HT-29 (cell line): Measurements from ENCODE around the gene NKX6-2. TPM values are rescaled to one million over a fixed set of nuclear protein-coding genes. Genes with fewer than 3 reads are reported as not detected.
"Not testable (repeated sequence)": the region's sequence is repeated elsewhere in the genome, so short reads cannot be mapped to it uniquely, and the experiment has no call there.

Experiments
- DNase-seq: peaks from one replicate; pipeline ENCODE4 v3.0.0-alpha.2; 2015; ENCODE audit warnings: low spot score
- total RNA-seq: library from RNA; depleted of rRNA; stranded (reverse); fragments of >200 nt; shearing (Covaris generic); gene quantifications from 2 replicates; pipeline ENCODE4 v1.2.3, GENCODE V29; 2014

The NKX6-2 gene
- total RNA-seq, 1 experiment from 2014 or later = not detected

DNA sequence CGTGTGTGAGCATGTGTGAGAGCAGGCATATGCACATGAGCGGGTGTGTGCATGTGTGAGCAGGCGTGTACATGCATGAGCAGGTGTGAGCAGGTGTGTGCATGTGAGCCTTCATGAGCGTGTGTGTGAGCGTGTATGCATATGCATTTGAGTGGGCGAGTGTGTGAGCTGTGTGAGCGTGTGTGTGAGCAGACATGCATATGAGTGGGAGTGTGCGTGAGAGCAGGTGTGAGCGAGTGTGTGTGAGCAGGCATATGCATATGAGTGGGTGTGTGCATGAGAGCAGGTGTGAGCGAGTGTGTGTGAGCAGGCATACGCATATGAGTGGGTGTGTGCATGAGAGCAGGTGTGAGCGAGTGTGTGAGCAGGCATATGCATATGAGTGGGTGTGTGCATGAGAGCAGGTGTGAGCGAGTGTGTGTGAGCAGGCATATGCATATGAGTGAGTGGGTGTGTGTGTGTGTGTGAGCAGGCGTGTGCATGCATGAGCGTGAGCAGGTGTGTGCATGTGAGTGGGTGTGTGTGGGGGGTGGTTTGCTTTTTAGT is 30.7 kb downstream of the NKX6-2 start:
- DNase-seq = no peak

DNA sequence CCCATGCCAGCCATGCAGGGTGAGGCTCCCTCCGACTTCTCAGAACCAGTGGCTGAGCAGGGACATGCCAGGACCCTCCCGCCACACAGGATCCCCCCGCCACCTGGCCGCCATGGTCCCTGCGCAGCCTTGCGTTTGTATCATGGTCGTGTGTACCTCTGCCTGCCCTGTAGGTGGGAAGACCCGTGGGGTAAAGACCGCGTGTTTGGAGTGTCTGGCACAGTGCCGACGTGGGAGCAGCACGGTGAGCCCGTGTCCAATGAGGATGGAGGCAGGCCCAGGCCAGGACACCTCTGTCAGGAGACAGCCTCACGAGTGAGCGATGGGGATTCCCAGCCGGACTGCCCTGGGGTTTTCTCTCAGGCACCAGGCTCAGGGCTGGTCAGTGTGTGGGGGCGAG is 31.9 kb downstream of the NKX6-2 start:
- no peak for DNase-seq

- no peak for DNase-seq
These were observed 32.4 kb downstream of the NKX6-2 start for GRCh38 chr10:132753596-132753995.

DNA sequence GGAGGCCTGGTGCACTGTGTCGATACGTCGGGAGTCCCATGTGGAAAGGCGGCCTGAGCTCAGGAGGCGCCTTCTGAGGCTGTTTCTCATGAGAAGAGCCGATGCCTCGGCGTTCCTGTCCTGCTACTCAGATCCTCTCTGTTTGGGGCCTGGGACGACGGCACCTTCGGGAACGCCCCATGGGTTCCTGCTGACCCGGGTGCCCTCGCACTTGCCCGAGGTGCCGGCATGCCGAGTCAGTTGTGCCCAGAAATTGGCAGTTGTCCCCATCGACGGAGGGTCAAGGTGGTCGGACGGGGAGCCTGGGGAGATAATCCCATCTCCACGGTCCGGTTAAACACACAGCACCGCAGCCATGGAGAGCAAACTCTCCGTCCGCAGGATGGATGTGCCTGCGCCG is 33.0 kb downstream of the NKX6-2 start:
- DNase-seq = no peak

- DNase-seq = no peak
These were observed 33.6 kb downstream of the NKX6-2 start for GRCh38 chr10:132752378-132752777.

- no peak for DNase-seq
These were observed 35.0 kb downstream of the NKX6-2 start for GRCh38 chr10:132750936-132751335.

DNA sequence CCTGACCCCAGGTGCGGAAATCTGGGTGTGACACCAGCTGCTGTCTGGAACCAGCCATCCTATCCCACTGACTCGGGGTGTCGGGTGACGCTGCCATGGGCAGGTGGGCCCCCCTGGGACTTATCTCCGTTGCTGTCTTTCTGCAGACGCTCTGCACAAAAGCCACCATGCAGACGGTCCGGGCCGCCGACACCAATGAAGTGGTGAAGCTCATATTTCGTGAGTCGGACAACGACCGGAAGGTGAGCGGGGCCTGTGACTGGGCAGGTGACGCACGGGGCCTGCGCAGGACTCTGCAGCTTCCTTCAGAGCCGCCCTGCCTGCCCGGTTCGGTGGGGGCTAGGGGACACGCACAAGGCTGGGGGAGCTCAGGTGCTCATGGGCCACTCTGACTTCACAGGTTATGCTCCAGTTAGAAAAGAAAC is 36.6 kb downstream of the NKX6-2 start:
- no peak for DNase-seq

DNA sequence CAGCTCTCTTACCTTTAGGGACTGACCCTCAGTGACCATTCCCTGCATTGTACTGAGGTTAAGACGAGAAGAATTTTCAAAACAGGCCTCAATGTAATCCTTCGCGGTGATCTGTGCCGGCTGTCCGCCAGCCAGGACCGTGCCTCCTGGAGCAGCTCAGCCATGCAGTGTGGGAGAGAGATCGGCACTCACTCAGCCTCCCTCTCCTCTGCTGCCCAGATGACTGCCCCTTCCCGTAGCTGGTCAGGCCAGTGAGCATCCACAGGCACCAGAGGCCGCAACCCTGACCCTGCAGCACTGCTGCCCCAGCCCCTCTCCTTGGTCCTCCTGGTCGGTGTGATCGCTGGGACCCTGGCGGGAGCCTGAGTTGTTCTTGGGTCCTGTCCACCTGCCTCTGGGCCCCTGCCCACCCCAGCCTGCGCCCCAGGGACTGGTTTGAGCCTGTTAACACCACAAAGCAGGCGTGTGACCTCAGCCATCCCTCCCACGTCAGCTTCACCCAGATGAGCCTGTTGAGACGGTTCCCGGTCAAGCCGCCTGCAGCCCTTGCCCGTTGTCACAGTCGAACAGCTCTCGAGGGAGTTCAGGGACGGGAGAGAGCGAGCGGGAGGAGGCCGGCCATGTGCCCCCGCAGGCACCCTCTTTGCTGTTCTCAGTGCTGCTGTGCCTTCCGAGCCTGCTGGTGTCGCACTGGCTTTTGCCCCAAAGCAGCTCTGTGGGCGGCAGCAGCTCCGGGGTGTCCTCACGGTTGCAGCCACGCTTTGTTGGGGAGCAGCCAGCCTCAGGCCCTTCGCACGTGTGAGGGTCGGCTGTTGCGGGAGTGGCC is 37.2 kb downstream of the NKX6-2 start:
- no peak for DNase-seq

GRCh38 chr10:132748135-132748534 is 37.8 kb downstream of the NKX6-2 start:
- no peak for DNase-seq

GRCh38 chr10:132746801-132747625 is 38.9 kb downstream of the NKX6-2 start:
- no peak for DNase-seq

DNA sequence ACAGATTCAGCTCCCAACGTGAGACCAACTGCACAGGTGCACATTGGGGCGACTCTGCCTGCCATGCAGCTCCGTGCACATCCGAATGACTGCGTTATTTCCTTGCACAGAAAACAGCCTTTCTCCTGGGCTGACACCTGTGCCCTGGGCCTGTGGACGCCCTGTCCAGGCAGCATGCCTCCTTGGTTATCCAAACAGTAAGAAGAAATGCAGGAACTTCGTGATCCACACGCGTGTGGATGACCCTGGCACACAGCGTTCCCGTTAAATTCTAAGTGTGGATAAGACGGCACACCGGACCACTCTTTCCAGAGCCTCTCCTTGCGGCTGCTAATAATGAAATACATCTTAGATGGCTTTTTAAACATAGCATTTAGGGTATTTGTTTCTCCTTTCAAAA is 39.6 kb downstream of the NKX6-2 start:
- DNase-seq = no peak

- no peak for DNase-seq
These were observed 40.0 kb downstream of the NKX6-2 start for GRCh38 chr10:132745971-132746370.

- no peak for DNase-seq
These were observed 40.4 kb downstream of the NKX6-2 start for GRCh38 chr10:132745511-132745910.

DNA sequence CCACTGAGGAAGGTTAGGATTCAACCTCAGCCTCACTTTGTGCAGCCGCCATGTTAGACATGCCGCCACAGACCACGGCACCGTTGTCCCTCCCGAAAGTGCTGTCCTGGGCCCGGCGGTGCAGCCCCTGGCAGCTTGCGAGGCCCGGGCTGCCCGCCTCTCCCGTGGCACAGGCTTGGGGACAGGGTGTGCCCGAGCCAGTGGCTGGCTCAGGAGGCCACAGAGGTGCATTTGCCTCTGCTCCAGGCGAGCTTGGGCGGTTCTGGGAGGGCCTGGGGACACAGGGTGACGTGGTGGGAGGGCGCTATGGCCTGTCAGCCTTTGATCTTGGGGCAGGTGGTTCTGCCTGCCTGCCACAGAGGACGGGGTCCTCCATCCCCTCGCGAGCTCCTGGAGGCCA is 41.1 kb downstream of the NKX6-2 start:
- DNase-seq = no peak

GRCh38 chr10:132743925-132744490 is 41.9 kb downstream of the NKX6-2 start:
- DNase-seq = no peak

GRCh38 chr10:132743196-132743924 is 42.6 kb downstream of the NKX6-2 start:
- DNase-seq = not testable (repeated sequence)

GRCh38 chr10:132742837-132743194 is 43.1 kb downstream of the NKX6-2 start:
- no peak for DNase-seq

- no peak for DNase-seq
These were observed 43.6 kb downstream of the NKX6-2 start for GRCh38 chr10:132742167-132742836.

- DNase-seq = peak; percentile 19
These were observed 45.4 kb downstream of the NKX6-2 start for GRCh38 chr10:132740588-132740987.

DNA sequence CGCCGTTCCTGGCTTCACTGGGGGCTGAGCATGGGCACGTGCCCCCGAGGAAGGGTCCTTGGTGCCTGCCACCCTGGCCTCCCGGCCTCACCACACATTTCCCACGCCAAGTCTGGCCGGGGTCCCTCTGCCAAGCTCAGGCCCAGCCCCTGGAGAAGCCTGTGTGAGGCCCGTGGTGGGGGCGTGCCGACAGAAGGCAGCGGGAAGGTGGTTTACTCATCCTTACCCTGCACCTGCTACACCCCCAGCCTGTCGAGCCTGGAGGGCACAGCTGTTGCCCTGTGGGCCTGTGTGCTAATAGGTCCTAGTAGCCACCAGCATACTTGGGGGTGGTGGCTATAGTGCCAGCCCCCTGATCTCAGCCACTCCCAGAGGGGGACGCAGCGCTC is 46.7 kb downstream of the NKX6-2 start:
- no peak for DNase-seq
